H9 (cell line): Measurements from ENCODE around the gene HVCN1. TPM values are rescaled to one million over a fixed set of nuclear protein-coding genes. Genes with fewer than 3 reads are reported as not detected.
A peak's percentile ranks its signal among the peaks of the same experiment; 100 is the strongest.

ENCODE experiments used
- DNase-seq: peaks from one replicate; pipeline ENCODE4 v3.0.0-alpha.2; 2017
- H2AFZ ChIP-seq: one replicate; pipeline ENCODE4 v1.6.1; 2013; ENCODE audit warnings: mild to moderate bottlenecking, low read length, control low read depth, moderate library complexity
- H2AK5ac ChIP-seq: 2 replicates; pipeline ENCODE4 v1.6.1; 2013; ENCODE audit warnings: low read length, control low read depth, mixed read lengths; ENCODE audit not compliant: insufficient read length
- H2BK120ac ChIP-seq: one replicate; pipeline ENCODE4 v1.6.1; 2013; ENCODE audit warnings: low read depth, mild to moderate bottlenecking, low read length, control low read depth, inconsistent platforms; ENCODE audit not compliant: poor library complexity, severe bottlenecking
- H2BK12ac ChIP-seq: 2 replicates; pipeline ENCODE4 v1.6.1; 2013; ENCODE audit warnings: low read length, control low read depth, mixed read lengths, low read depth; ENCODE audit not compliant: insufficient read length
- H2BK15ac ChIP-seq: 2 replicates; pipeline ENCODE4 v1.6.1; 2013; ENCODE audit warnings: low read depth, low read length, control low read depth
- H2BK20ac ChIP-seq: one replicate; pipeline ENCODE4 v1.6.1; 2013; ENCODE audit warnings: low read depth, mild to moderate bottlenecking, low read length, control low read depth, inconsistent platforms; ENCODE audit not compliant: poor library complexity, severe bottlenecking
- H2BK5ac ChIP-seq: 2 replicates; pipeline ENCODE4 v1.6.1; 2013; ENCODE audit warnings: low read length, control low read depth, mixed read lengths; ENCODE audit not compliant: insufficient read length
- H3K14ac ChIP-seq: 2 replicates; pipeline ENCODE4 v1.6.1; 2013; ENCODE audit warnings: low read length, control low read depth; ENCODE audit not compliant: insufficient read depth
- H3K18ac ChIP-seq: 2 replicates; pipeline ENCODE4 v1.6.1; 2013; ENCODE audit warnings: low read depth, mild to moderate bottlenecking, mixed read lengths, low read length, control low read depth; ENCODE audit not compliant: insufficient read length
- H3K23ac ChIP-seq: 2 replicates; pipeline ENCODE4 v1.6.1; 2013; ENCODE audit warnings: low read length, control low read depth, mixed read lengths, low read depth; ENCODE audit not compliant: insufficient read length
- H3K23me2 ChIP-seq: 2 replicates; pipeline ENCODE4 v1.6.1; 2013; ENCODE audit warnings: low read depth, mild to moderate bottlenecking, mixed read lengths, low read length, control low read depth; ENCODE audit not compliant: insufficient read length, poor library complexity, severe bottlenecking
- H3K27ac ChIP-seq: 2 replicates; pipeline ENCODE4 v1.5.1; 2013; ENCODE audit warnings: low read length, control low read depth, mixed read lengths, low read depth; ENCODE audit not compliant: insufficient read length
- H3K27me3 ChIP-seq: 2 replicates; pipeline ENCODE4 v1.6.1; 2013; ENCODE audit warnings: low read length, control low read depth, inconsistent platforms; ENCODE audit not compliant: insufficient read depth
- H3K4ac ChIP-seq: 2 replicates; pipeline ENCODE4 v1.6.1; 2013; ENCODE audit warnings: low read depth, mild to moderate bottlenecking, control low read depth, inconsistent platforms, low read length, moderate library complexity
- H3K4me1 ChIP-seq: 2 replicates; pipeline ENCODE4 v1.6.1; 2013; ENCODE audit warnings: low read length, control low read depth, inconsistent platforms; ENCODE audit not compliant: insufficient read depth
- H3K4me2 ChIP-seq: 2 replicates; pipeline ENCODE4 v1.6.1; 2013; ENCODE audit warnings: low read length, control low read depth, mixed read lengths; ENCODE audit not compliant: insufficient read length, insufficient read depth
- H3K56ac ChIP-seq: 2 replicates; pipeline ENCODE4 v1.6.1; 2013; ENCODE audit warnings: low read depth, mild to moderate bottlenecking, mixed read lengths, low read length, control low read depth; ENCODE audit not compliant: insufficient read length
- H3K79me1 ChIP-seq: 2 replicates; pipeline ENCODE4 v1.6.1; 2013; ENCODE audit warnings: low read depth, mild to moderate bottlenecking, moderate library complexity, low read length, control low read depth, inconsistent platforms; ENCODE audit not compliant: insufficient read depth, poor library complexity, severe bottlenecking
- H3K79me2 ChIP-seq: 2 replicates; pipeline ENCODE4 v1.6.1; 2013; ENCODE audit warnings: low read length, control low read depth, inconsistent platforms; ENCODE audit not compliant: insufficient read depth
- H3K9ac ChIP-seq: 2 replicates; pipeline ENCODE4 v1.6.1; 2013; ENCODE audit warnings: low read length, control low read depth, mixed read lengths; ENCODE audit not compliant: insufficient read length; ENCODE audit errors: extremely low read depth
- H3K9me3 ChIP-seq: one replicate; pipeline ENCODE4 v1.6.1; 2013; ENCODE audit warnings: low read depth, low read length, inconsistent platforms; ENCODE audit not compliant: control insufficient read depth
- H3T11ph ChIP-seq: one replicate; pipeline ENCODE4 v1.6.1; 2013; ENCODE audit warnings: mild to moderate bottlenecking, low read length, control low read depth, inconsistent platforms
- H4K20me1 ChIP-seq: one replicate; pipeline ENCODE4 v1.6.1; 2013; ENCODE audit not compliant: control insufficient read depth, insufficient read length, insufficient read depth
- H4K5ac ChIP-seq: 2 replicates; pipeline ENCODE4 v1.6.1; 2013; ENCODE audit warnings: low read depth, mild to moderate bottlenecking, mixed read lengths, low read length, control low read depth; ENCODE audit not compliant: insufficient read length
- H4K8ac ChIP-seq: replicated peaks from 2 replicates; pipeline ENCODE4 v1.6.1; 2013; ENCODE audit warnings: low read length, control low read depth, mixed read lengths, low read depth; ENCODE audit not compliant: insufficient read length
- H4K91ac ChIP-seq: 2 replicates; pipeline ENCODE4 v1.6.1; 2013; ENCODE audit warnings: low read depth, mild to moderate bottlenecking, moderate library complexity, mixed read lengths, low read length, control low read depth; ENCODE audit not compliant: insufficient read length
- H3K27ac Mint-ChIP-seq, 3 experiments: 2 replicates in 2 of 3; 3 replicates in 1 of 3; pipeline ENCODE4 v1.8.0; 2020 to 2021; ENCODE audit warnings: mixed read lengths in 3 of 3, mild to moderate bottlenecking in 1 of 3, moderate library complexity in 1 of 3
- H3K27me3 Mint-ChIP-seq: 2 replicates; pipeline ENCODE4 v1.8.0; 2021; ENCODE audit warnings: low read depth, mild to moderate bottlenecking, moderate library complexity, mixed read lengths
- H3K36me3 Mint-ChIP-seq, 3 experiments: 2 replicates in 2 of 3; 3 replicates in 1 of 3; pipeline ENCODE4 v1.8.0; 2020 to 2021; ENCODE audit warnings: low read depth in 3 of 3, mixed read lengths in 3 of 3; ENCODE audit not compliant: insufficient read depth in 1 of 3
- H3K4me1 Mint-ChIP-seq, 2 experiments: 2 replicates each; pipeline ENCODE4 v1.8.0; 2020; ENCODE audit warnings: mixed read lengths in 2 of 2
- H3K4me3 Mint-ChIP-seq, 2 experiments: 2 replicates in 1 of 2; 3 replicates in 1 of 2; pipeline ENCODE4 v1.8.0; 2020 to 2021; ENCODE audit warnings: mild to moderate bottlenecking in 2 of 2, mixed read lengths in 2 of 2, moderate library complexity in 1 of 2
- H3K9me3 Mint-ChIP-seq, 2 experiments: 2 replicates in 1 of 2; 3 replicates in 1 of 2; pipeline ENCODE4 v1.8.0; 2020; ENCODE audit warnings: mild to moderate bottlenecking in 2 of 2, mixed read lengths in 2 of 2, moderate library complexity in 1 of 2
- CTCF ChIP-seq: fragments of 200-600 bp; sonication (generic); conservative IDR thresholded peaks from 3 replicates; pipeline ENCODE4 v1.8.0; 2021; ENCODE audit warnings: antibody characterized with exemption, mild to moderate bottlenecking
- WGBS: extraction: QIAGEN DNeasy Blood & Tissue Kit; methylation state at CpG from one replicate; pipeline ENCODE4 v1.1.7; 2013; ENCODE audit warnings: missing lambda C conversion rate, low lambda C conversion rate, mixed read lengths; ENCODE audit not compliant: insufficient read length; ENCODE audit errors: extremely low coverage; 5-methylcytosine and 5-hydroxymethylcytosine counted together
- total RNA-seq: library from RNA; stranded (reverse); gene quantifications from 2 replicates; pipeline ENCODE4 v1.2.1, GENCODE V29; 2021

The HVCN1 gene
- total RNA-seq, 1 experiment from 2014 or later = 5.2 TPM

GRCh38 chr12:110641521-110641920 lies 47.4 kb downstream of the HVCN1 start:
- no peak overlapping the region for H3K27ac Mint-ChIP-seq
- H3K9ac ChIP-seq = peak overlapping the region; percentile 8
- no peak overlapping the region for H4K5ac ChIP-seq
- H3K4me3 Mint-ChIP-seq = no peak overlapping the region
- no peaks in the 10 kb centered on the region for H3K9me3 Mint-ChIP-seq
- H3K27ac ChIP-seq = no peak overlapping the region
- TF ChIP-seq CTCF = no peak
- H4K91ac ChIP-seq = no peak overlapping the region
- no peak for DNase-seq
- H3K23me2 ChIP-seq = no peaks in the 10 kb centered on the region
- no peaks in the 10 kb centered on the region; a peak in 1 of 7 replicates for H3K36me3 Mint-ChIP-seq
- no peak overlapping the region for H2BK120ac ChIP-seq
- H3K4me2 ChIP-seq = no peak overlapping the region
- no peak overlapping the region for H3K56ac ChIP-seq
- no peak overlapping the region for H2BK20ac ChIP-seq
- H3K23ac ChIP-seq = no peak overlapping the region
- no peak overlapping the region for H3K4ac ChIP-seq
- no peak overlapping the region for H2BK15ac ChIP-seq
- WGBS = no CpG with 5 or more reads among the region's 7 CpGs
- H3K4me1 Mint-ChIP-seq = peaks cover 11 to 18% of the 10 kb centered on the region in 2 experiments
- no peaks in the 10 kb centered on the region for H3K9me3 ChIP-seq
- no peaks in the 10 kb centered on the region for H3K27me3 ChIP-seq
- H3K14ac ChIP-seq = no peak overlapping the region
- no peak overlapping the region for H2BK12ac ChIP-seq
- 0 out of 2 replicates have a peak, but pooled peaks cover 2% of the 10 kb centered on the region for H3K4me1 ChIP-seq
- no peak overlapping the region for H4K8ac ChIP-seq
- no peaks in the 10 kb centered on the region for H3K79me1 ChIP-seq
- H4K20me1 ChIP-seq = no peaks in the 10 kb centered on the region
- no peak overlapping the region for H3K18ac ChIP-seq
- H3K79me2 ChIP-seq = no peaks in the 10 kb centered on the region
- no peak overlapping the region for H2AK5ac ChIP-seq
- no peak overlapping the region for H2AFZ ChIP-seq
- H2BK5ac ChIP-seq = no peak overlapping the region
- no peak overlapping the region for H3T11ph ChIP-seq
- no peaks in the 10 kb centered on the region; the same call in 1 of the 2 replicates for H3K27me3 Mint-ChIP-seq
